HCEC 1CT (cell line): Measurements from ENCODE around the gene SRGAP3.

Experiments used
- DNase-seq: peaks from one replicate; pipeline ENCODE4 v3.0.0-alpha.2; 2017

Gene SRGAP3

DNA sequence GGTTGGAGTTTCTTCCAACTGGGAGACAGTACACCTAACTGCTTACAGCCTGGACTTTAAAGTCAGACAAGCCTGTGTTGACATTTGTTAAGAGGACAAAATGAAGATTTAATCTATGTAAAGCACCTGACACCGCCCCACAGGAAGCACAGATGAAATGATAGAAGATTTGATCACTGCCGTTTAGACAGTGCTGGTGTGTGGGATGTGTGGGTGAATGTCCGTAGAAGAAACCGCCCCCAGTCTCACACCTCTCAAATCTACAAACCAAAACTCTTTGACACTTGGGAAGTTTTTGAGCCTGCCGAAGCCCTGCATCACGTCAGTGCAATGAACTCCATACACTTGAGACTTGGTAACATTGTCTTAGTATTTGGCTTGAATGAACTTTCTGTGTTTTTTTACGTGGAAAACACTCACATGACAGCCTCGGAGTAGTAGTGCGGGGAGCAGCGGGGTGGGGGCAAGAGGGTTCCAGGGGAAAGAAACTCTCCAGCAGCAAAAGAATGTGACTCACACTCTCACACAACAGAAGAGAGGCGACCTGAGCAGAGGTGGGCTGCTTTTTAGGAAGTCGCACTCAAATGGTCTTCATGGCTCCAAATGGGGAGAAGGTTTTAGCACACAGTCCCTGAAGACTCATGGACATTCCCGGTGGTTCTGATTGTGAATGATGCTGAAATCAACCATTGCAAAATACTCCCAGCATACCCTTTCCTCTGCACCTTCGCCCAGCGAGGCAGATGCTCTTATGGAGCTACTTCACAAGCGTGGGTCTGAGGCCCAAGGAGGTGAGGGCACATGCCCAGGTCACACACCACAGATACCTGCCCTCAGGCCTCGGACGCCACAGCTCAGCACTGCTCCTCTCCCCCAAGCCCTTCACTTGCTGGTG lies 79.2 kb downstream of the SRGAP3 start:
- no peak for DNase-seq

DNA sequence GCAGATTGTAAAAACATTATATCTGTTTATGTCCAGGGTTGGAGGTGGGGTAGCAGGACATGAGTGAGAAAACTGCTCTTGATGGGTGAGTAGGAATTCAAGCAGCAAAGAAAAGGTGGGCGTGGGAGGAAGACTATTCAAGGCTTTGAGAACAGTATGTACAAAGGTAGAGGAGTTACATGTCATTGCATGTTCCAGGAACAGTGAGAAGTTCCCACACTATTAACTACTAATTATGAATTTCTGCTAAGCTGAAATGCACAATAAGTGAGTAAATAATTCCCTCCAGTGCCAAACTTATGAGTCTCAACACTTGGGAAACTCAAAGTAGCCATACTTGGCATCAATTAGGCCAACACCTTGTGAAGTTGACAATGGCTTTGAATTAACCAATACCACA lies 80.1 kb downstream of the SRGAP3 start:
- no peak for DNase-seq

DNA sequence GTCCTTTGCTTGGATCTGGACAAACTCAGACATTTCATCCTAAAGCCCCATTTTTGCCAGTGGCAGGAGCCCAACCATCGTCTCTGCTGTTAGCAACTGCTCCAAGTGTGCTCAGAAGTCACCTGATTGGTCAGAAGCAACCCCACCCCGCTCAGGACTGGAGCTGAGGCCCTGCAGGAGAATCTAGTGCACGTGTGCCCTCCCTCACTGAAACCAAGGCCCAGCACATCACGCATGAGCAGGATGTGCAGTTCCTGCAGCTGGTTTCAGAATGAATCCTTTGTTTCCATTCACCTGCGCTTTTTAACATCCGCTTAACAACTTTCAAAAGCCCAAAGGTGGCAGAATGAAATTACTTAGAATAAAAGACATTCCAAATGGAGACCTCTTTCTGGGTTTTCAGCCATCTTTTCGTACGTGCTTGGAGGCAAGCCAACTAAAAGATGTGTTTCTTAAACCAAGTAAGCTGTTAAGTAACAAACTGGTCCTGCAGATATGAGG lies 81.2 kb downstream of the SRGAP3 start:
- DNase-seq, result no peak

- no peak for DNase-seq
These were observed 82.2 kb downstream of the SRGAP3 start for GRCh38 chr3:9167222-9167621.

DNA sequence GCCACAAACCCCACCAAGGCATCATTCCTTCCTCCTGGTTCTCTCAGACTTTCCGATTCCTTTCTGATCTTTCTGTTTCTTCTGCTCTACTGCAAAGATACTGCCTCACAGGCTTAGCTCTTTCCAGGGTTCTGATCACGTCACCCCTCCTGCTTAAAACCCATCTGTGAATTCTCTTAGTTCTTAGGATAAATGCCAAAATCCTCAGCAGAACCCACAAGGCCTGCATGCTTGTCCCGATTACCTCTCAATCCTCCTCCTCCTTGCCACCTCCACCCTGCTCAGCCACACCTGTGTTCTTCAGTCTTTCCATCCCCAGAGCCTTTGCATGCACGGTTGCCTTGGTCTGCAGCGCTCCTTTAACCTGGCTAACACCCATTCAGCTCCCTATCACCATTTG lies 84.0 kb downstream of the SRGAP3 start:
- no peak for DNase-seq

DNA sequence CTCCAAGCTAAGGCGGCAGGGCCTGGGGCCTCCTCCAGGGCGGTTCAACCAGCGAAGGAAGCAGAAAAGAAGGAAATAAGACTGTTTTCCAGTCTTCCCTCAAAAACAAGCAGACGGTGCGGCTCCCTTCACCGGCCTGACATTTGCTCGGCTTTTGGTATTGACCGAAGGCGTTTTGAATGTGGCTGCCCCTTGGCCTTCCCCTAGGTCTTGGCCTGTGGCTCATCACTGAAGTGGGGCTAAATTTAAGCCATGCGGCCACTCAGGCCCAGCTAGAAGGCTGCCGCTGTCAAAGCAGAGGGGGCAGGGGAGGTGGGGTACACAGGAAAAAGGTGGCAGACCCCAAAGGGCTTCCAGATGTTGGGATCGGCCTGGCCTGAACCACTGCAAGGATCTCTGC lies 86.2 kb downstream of the SRGAP3 start:
- no peak for DNase-seq

GRCh38 chr3:9161811-9162210 lies 87.6 kb downstream of the SRGAP3 start:
- no peak for DNase-seq

GRCh38 chr3:9161298-9161697 lies 88.1 kb downstream of the SRGAP3 start:
- DNase-seq, result no peak

DNA sequence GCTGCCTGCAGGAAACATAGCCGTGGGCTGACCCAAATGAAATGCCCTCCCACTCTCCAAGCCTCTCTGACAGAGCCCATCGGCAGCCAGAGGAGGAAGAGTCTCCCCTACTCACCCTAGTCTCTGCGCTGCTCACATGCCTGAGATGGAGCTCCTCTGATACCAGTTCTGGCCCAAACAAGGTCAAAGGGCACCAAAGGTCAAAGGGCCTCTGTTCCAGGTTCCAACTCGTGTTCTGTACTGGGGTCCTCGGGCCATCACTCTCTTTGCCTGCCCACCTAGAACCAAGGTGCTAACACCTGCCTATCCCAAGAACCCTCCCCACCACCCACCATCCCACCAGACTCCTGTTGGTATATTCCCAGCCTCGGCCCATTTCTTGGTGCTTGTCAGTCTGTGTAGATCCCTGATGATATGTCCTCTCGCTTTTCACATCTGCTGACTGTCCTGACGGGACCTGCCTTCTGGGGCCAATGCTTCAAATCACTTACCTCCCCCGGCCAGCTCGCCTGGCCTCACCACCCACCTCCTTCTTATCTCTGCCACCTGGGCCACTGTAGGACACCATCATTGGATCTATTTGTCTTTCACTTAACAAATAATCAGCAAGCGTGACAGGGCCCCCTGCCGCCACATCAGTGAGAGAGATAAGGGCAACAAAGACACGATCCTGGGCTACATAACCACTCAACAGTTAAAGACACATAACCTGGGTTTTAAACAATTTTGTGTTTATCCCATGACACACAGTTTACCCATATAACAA lies 90.4 kb downstream of the SRGAP3 start:
- DNase-seq, result no peak

- DNase-seq, result no peak
These were observed 91.6 kb downstream of the SRGAP3 start for GRCh38 chr3:9157651-9158362.

DNA sequence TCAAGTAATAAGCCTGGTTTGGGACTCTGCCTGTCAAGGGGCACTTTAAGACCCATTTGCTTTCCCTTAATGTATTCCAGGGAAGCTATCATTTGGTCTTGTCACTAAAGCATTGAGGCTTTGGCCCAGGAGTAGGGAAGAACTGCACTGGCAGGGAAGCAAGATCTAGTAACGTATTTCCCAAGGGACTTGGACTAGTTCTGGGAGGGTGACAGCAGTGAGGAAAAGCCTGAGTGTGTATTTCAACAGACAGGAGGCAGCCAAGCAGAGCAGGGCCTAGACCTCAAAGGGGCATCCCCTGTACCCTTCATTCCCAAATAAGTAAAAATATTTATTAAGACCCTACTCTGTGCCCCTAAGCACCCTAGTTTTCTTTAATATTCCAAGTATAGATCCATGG lies 92.8 kb downstream of the SRGAP3 start:
- no peak for DNase-seq

DNA sequence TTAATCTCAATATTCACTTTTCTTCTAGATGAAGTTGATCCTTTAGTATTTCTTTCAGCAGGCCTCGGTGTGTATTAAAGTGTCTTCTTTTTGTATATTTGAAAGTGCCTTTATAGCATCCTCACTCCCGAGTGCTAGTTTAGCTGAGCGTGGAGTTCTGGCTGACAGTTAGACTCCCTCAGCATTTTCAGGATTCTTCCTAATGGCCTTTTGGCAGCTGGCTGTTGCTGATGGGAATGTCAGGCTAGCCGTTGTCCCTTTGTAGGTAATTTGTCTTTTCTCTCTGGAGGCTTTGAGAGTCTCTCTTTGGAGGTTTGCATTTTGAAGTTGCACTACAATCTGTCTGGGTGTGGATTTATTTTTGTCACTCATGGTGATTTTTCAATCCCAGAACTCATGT lies 94.4 kb downstream of the SRGAP3 start:
- DNase-seq, result no peak

DNA sequence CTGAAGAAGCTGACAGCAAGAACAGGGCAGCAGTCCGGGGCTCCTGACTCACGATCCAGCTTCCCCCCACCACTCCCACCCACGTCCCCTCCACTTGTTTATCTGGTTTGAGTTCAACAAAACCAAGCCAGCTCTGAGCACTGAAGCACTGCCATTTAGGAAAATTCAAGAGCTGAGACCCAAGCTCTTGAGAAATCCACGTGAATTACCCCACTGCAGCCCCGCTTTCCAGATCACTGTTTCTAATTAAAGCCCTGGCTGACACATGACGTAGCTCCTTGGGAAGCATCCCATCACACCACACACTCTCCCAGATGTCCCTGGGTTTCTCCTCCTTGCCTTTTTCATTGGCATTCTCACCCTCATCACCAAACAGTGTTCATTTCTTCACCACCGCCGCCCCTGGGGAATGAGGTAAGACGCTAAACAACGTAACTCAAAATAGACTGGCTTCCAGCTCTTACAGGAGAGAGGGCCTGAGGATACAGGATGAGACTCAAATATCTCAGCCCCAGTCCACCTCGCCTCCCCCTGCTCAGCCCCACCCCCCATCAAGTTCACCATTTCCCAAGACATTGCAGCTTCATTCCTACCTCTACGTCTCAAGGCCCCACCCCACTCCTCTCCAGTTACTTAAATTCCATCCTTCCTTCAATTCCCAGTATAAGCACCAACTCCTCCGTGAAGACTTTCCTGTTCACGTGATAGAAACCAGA lies 95.4 kb downstream of the SRGAP3 start:
- no peak for DNase-seq

DNA sequence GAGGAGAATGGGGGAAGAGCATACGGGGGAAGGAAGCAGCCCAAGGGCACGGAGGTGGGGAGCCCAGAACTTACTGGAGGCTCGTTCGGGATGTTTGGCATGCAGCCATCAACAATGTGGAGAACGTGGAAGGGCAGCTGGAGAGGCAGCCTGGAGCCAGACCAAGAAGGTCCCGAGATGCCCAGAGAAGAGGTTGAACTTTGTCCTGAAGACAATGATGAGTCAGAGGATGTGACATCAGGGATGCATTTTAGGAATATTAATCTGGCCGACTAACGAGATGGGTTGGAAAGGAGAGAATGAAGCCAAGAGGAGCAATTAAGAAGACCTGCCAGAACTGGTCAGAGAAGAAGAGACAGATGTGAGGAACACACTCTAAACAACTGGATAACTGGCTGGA lies 98.2 kb downstream of the SRGAP3 start:
- DNase-seq, result peak; percentile 57

DNA sequence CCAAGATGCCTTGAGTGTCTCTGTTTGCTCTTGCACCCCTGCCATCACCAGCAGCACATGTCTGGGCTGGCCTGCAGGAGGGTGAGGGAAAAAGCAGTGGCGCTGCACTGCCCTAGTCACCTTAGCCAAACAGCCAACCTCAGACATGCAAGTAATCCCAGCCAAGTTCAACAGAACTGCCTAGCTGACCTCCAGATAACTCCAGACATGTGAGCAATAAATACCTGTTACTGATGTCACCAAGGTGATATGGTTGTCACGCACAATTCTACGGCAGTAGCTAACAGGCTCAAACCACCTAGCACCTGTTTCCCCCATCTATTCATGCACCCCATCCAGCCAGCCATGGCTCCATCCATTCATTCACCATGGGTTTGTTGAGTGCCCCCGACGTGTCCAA lies 99.9 kb downstream of the SRGAP3 start:
- DNase-seq, result no peak

GRCh38 chr3:9147896-9148266 lies 101.6 kb downstream of the SRGAP3 start:
- no peak for DNase-seq

DNA sequence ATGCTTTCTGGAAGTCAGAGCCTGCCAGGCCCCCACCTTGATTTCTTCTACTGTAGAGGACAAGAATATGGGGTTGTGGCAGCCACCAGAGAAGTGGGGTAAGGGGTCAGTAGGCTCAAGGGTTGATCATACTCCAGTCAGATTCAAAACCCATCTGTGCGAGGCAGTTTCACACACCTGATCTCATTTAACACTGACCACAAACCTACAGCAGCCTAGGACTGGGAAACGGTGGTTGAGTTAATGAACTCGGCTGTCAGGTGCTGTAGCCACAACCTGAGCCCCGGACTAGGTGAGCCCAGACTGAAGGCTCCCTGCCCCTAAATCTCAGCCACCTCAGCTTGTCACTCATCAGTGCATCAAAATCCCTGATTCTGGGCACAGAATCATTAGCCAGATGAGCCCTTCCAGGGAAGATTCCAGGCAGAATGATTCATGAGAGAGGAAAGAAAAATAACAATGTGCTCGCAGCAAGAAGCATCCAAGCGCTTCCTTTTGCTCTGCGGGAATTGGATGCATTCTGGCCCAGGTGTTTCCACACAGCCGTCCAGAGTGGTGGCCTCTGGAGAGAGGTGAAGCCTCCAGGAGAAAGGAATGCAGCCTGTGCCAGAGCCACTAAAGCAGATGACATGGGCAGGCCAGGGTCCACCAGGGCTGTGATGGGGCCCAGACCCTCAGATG lies 102.1 kb downstream of the SRGAP3 start:
- no peak for DNase-seq

GRCh38 chr3:9146367-9147071 lies 102.9 kb downstream of the SRGAP3 start:
- DNase-seq, result no peak

DNA sequence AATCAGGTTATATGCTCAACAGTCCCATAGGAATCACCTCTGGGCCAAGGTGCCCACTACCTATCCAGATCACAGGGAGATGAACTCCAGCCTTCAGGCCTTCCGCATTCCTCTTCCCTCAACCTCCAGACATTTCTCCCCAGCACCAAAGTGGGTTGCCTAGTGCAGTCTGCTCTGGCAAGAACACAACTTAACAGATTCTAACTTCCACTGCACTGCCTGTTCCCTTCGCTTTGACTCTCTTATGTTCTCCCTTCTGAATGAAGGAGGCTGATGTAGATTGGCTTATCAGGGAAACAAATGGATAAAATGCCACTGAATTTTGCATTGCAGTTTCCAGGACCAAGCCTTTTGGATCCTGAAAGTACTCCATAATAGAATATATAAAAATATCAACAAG lies 106.3 kb downstream of the SRGAP3 start:
- no peak for DNase-seq

DNA sequence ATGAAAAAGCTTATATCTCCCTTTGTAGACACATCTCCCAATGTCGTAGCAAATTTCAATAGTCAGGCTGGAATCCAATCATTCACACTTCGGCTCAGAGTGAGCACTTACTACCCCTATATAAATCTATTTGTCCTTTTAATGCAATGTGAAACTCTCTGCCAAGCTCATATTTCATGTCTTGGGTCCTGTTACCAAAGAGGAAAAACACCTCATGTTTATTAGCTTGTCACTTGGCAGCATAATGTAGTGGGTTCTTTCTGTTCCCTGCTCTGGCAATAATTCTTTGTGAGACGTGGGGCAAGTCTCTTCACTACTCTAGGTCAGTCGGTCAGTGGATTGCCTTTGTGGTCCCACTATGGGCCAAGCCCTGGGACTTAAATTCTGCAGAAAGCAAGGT lies 107.1 kb downstream of the SRGAP3 start:
- no peak for DNase-seq

GRCh38 chr3:9141928-9142289 lies 107.5 kb downstream of the SRGAP3 start:
- DNase-seq, result no peak

DNA sequence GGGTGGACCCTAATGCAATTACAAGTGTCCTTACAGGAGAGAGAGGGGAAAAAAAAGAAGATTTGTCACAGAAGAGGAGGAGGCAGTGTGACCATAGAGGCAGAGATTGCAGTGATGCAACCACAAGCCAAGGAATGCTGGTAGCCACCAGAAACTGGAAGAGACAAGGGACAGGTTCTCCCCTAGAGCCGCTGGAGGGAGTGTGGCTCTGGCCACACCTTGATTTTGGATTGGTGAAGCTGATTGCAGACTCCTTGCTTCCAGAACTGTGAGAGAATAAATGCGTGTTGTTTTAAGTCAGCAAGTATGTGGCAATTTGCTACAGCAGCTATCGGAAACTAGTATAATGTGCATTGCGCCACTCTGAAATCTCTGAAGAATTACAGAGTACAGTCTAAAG lies 110.1 kb downstream of the SRGAP3 start:
- DNase-seq, result no peak
